Epithelial cell of proximal tubule (primary cell): ENCODE data around the gene STAT5B. TPM values are rescaled to one million over a fixed set of nuclear protein-coding genes. Genes with fewer than 3 reads are reported as not detected.

ENCODE experiments used
- DNase-seq: peaks from one replicate; pipeline ENCODE4 v3.0.0-alpha.2; 2011; ENCODE audit warnings: low read depth
- H3K4me3 ChIP-seq: 2 replicates; pipeline ENCODE4 v1.5.1; 2011; ENCODE audit warnings: low read depth, mild to moderate bottlenecking, low read length
- CTCF ChIP-seq: conservative IDR thresholded peaks from 2 replicates; pipeline ENCODE4 v1.5.1; 2012; ENCODE audit warnings: low read depth, mild to moderate bottlenecking, low read length
- total RNA-seq: library from RNA; depleted of rRNA; stranded (reverse); fragments of >200 nt; gene quantifications from 2 replicates; pipeline ENCODE4 v1.2.3, GENCODE V29; 2015

Gene STAT5B
- total RNA-seq, 1 donor from 2014 or later: 16.0 TPM

GRCh38 chr17:42165751-42166150 is 110.4 kb downstream of the STAT5B start:
- no peak for DNase-seq
- TF ChIP-seq CTCF: no peak
- H3K4me3 ChIP-seq: no peak overlapping the region

GRCh38 chr17:42163696-42164407 is 112.3 kb downstream of the STAT5B start:
- TF ChIP-seq CTCF: no peak
- no peak for DNase-seq
- H3K4me3 ChIP-seq: no peak overlapping the region

- TF ChIP-seq CTCF: peak; percentile 48
- H3K4me3 ChIP-seq: no peak overlapping the region
- DNase-seq: no peak
Observed at GRCh38 chr17:42163113-42163512, 113.1 kb downstream of the STAT5B start.

GRCh38 chr17:42160531-42160910 is 115.7 kb downstream of the STAT5B start:
- no peak for TF ChIP-seq CTCF
- H3K4me3 ChIP-seq: no peak overlapping the region
- DNase-seq: no peak

- TF ChIP-seq CTCF: no peak
- H3K4me3 ChIP-seq: no peak overlapping the region
- no peak for DNase-seq
Observed at GRCh38 chr17:42159796-42160530, 116.2 kb downstream of the STAT5B start.

GRCh38 chr17:42155614-42156045 is 120.6 kb downstream of the STAT5B start:
- no peak for TF ChIP-seq CTCF
- H3K4me3 ChIP-seq: peak overlapping the region; percentile 89
- no peak for DNase-seq
